ENCODE results near the gene GOLGA6L26.

GRCh38 chr15:23372284-23372683 is 38.3 kb upstream of the GOLGA6L26 start:
- TF ChIP-seq POLR2AphosphoS5 (IDR thresholded peaks at IDR 0.05; ENCODE audit: low read depth, low read length) (no peak), POLR2A (IDR thresholded peaks at IDR 0.05; ENCODE audit: low read depth, low read length) (no peak)

Data from GM12892 (cell line).